HepG2 (cell line): ENCODE measurements around the gene TMC4. TPM values are rescaled to one million over a fixed set of nuclear protein-coding genes. Genes with fewer than 3 reads are reported as not detected.

Experiments
- ATAC-seq: fragments of 200-7000 bp; cut with Tn5 transposase; 3 replicates; pipeline ENCODE4 v1.9.1; 2020; ENCODE audit warnings: mild to moderate bottlenecking, moderate library complexity
- BruUV-seq: library from RNA; stranded (reverse); fragments of 400-500 nt; replicated peaks from 2 replicates; lab custom pipeline; 2021; lab: Mats Ljungman, UMichigan
- CTCF ChIA-PET: fragments of 300-600 bp; formaldehyde crosslinking; extraction: SDS; loops from one replicate; lab custom pipeline; 2021; ENCODE audit warnings: low total read pairs, inconsistent platforms, low intra/inter-chr PET ratio; lab: Yijun Ruan, JAX
- POLR2A ChIA-PET: fragments of 350-600 bp; sonication (Branson Sonifier 250); formaldehyde crosslinking; loops from one replicate; lab custom pipeline; 2020; ENCODE audit warnings: antibody characterized with exemption, inconsistent platforms; lab: Yijun Ruan, JAX
- DNase-seq: peaks from one replicate; pipeline ENCODE4 v3.0.0-alpha.2; 2015; ENCODE audit warnings: low spot score
- FAIRE-seq: peaks from 3 replicates; lab custom pipeline; 2011; peaks lifted over from hg19 to GRCh38; lab: Jason Lieb, UNC
- H2AFZ ChIP-seq: one replicate; pipeline ENCODE4 v1.6.1; 2011; ENCODE audit warnings: low read length, inconsistent platforms
- H3K27ac ChIP-seq: fragments of 300-600 bp; 3 replicates; pipeline ENCODE4 v1.8.0; 2011; ENCODE audit warnings: mixed run types, mild to moderate bottlenecking, mixed read lengths, low read length, inconsistent platforms; ENCODE audit not compliant: insufficient read depth; ENCODE audit errors: extremely low read length
- H3K27me3 ChIP-seq, 2 experiments: fragments of 200-600 bp in 1 of 2; 2 replicates in 1 of 2; 3 replicates in 1 of 2; pipeline versions ENCODE4 v1.6.0 to v1.8.0; 2011; ENCODE audit warnings: low read length in 2 of 2, mild to moderate bottlenecking in 2 of 2, moderate library complexity in 2 of 2, inconsistent platforms in 1 of 2; ENCODE audit not compliant: insufficient read depth in 2 of 2, control insufficient read depth in 1 of 2
- H3K36me3 ChIP-seq, 2 experiments: fragments of 200-600 bp in 1 of 2; replicated peaks in 1 of 2; 2 replicates in 1 of 2; 3 replicates in 1 of 2; pipeline versions ENCODE4 v1.5.1 to v1.8.0; 2011; ENCODE audit warnings: low read length in 2 of 2, inconsistent platforms in 1 of 2; ENCODE audit not compliant: insufficient read depth in 2 of 2, control insufficient read depth in 1 of 2
- H3K4me1 ChIP-seq: 2 replicates; pipeline ENCODE4 v1.5.1; 2012; ENCODE audit warnings: low read length, inconsistent platforms; ENCODE audit not compliant: insufficient read depth
- H3K4me2 ChIP-seq: 2 replicates; pipeline ENCODE4 v1.6.0; 2011; ENCODE audit warnings: low read depth, low read length, inconsistent platforms
- H3K4me3 ChIP-seq, 3 experiments: fragments of 200-600 bp in 1 of 3; sonication (generic), shearing (Covaris generic) in 1 of 3; replicated peaks in 1 of 3; 2 replicates each; pipeline ENCODE4 v1.5.1; 2011 to 2016; ENCODE audit warnings: low read length in 3 of 3, inconsistent platforms in 2 of 3, low read depth in 2 of 3, mild to moderate bottlenecking in 2 of 3, control low read depth in 1 of 3, mixed read lengths in 1 of 3; ENCODE audit not compliant: insufficient read depth in 1 of 3
- H3K79me2 ChIP-seq: one replicate; pipeline ENCODE4 v1.6.1; 2011; ENCODE audit warnings: low read length, inconsistent platforms; ENCODE audit not compliant: insufficient read depth
- H3K9ac ChIP-seq: 2 replicates; pipeline ENCODE4 v1.6.0; 2011; ENCODE audit warnings: mild to moderate bottlenecking, low read depth, low read length, inconsistent platforms; ENCODE audit not compliant: insufficient read depth
- H3K9me3 ChIP-seq: 2 replicates; pipeline ENCODE4 v1.5.1; 2012; ENCODE audit warnings: mild to moderate bottlenecking, low read length
- H4K20me1 ChIP-seq: 2 replicates; pipeline ENCODE4 v1.6.0; 2011; ENCODE audit warnings: inconsistent platforms, mild to moderate bottlenecking, low read length, moderate library complexity; ENCODE audit not compliant: insufficient read depth
- GTF2F1 ChIP-seq: fragments of 150-350 bp; IDR thresholded peaks from 2 replicates; pipeline ENCODE4 v1.6.1; 2014; ENCODE audit warnings: low read length
- KLF15 ChIP-seq: sonication (generic); formaldehyde crosslinking; IDR thresholded peaks from 2 replicates; pipeline ENCODE4 v1.8.1; 2023; ENCODE audit warnings: borderline replicate concordance, mild to moderate bottlenecking, inconsistent platforms, missing genetic modification reagents, mixed read lengths
- MBNL3 ChIP-seq: fragments of 250-450 bp; sonication (Bioruptor Pico); conservative IDR thresholded peaks from 2 replicates; pipeline ENCODE4 v1.8.0; 2022; ENCODE audit warnings: mild to moderate bottlenecking, inconsistent platforms
- RBFOX2 ChIP-seq: fragments of 200-400 bp; formaldehyde crosslinking; IDR thresholded peaks from 2 replicates; pipeline ENCODE4 v1.6.1; 2017; ENCODE audit warnings: low read depth, mild to moderate bottlenecking, low read length
- SYNCRIP ChIP-seq: fragments of 200-400 bp; formaldehyde crosslinking; IDR thresholded peaks from 2 replicates; pipeline ENCODE4 v1.6.1; 2018; ENCODE audit warnings: mild to moderate bottlenecking, low read depth, low read length; ENCODE audit not compliant: insufficient read depth
- XBP1 ChIP-seq: sonication (generic); formaldehyde crosslinking; IDR thresholded peaks from 2 replicates; pipeline ENCODE4 v1.5.0; 2020; ENCODE audit warnings: missing genetic modification reagents
- ZNF589 ChIP-seq: sonication (generic); formaldehyde crosslinking; conservative IDR thresholded peaks from 2 replicates; pipeline ENCODE4 v1.8.0; 2022; ENCODE audit warnings: mild to moderate bottlenecking, moderate library complexity, missing genetic modification reagents
- WGBS: methylation state at CpG from one replicate; pipeline ENCODE4 v1.1.6; 2017; ENCODE audit warnings: low lambda C conversion rate; 5-methylcytosine and 5-hydroxymethylcytosine counted together
- in situ Hi-C: cut with HindIII; loops from 2 replicates; pipeline ENCODE4 v1.10.0; 2017; ENCODE audit warnings: low pct_unique_long_range_greater_than_20kb; ENCODE audit not compliant: extremely low pct_ligation_motif_present
- intact Hi-C: fragments of 100-400 bp; cut with micrococcal nuclease; formaldehyde crosslinking; loops from one replicate; pipeline ENCODE4 v1.10.0; 2022; ENCODE audit not compliant: unreplicated experiment
- polyA plus RNA-seq, 8 experiments: library from polyadenylated mRNA; depleted of rRNA in 3 of 8; stranded (reverse) in 7 of 8; unstranded in 1 of 8; fragments of >200 nt; fragmentation: Illumina TruSeq in 4 of 8; extraction: Trizol in 4 of 8; gene quantifications; 2 replicates each; pipeline versions ENCODE4 v1.2.1 to v1.2.3, GENCODE V29; 2011 to 2016; ENCODE audit warnings: low read depth in 4 of 8, missing spikeins in 1 of 8, mixed read lengths in 1 of 8; ENCODE audit not compliant: insufficient read depth in 1 of 8
- total RNA-seq, 5 experiments: library from RNA; depleted of rRNA; stranded (reverse); fragments of >200 nt; fragmentation: Illumina TruSeq; extraction: Trizol; gene quantifications; 2 replicates each; pipeline ENCODE4 v1.2.3, GENCODE V29; 2016; ENCODE audit warnings: low read depth in 1 of 5
- TF ChIP-seq, protein P1 (sequence below): fragments of 450-650 bp; IDR thresholded peaks from 2 replicates; pipeline ENCODE4 v1.6.1; 2017; ENCODE audit warnings: mild to moderate bottlenecking
- TF ChIP-seq, protein P2 (sequence below): sonication (generic); formaldehyde crosslinking; IDR thresholded peaks from 2 replicates; pipeline ENCODE4 v1.4.0; 2020; ENCODE audit warnings: missing genetic modification reagents

The TMC4 gene
- total and polyA plus RNA-seq, 2 of the 13 experiments (the other 11 are each of a cell fraction or from before 2014, with no cell fraction given): 0.13 to 0.24 TPM

DNA sequence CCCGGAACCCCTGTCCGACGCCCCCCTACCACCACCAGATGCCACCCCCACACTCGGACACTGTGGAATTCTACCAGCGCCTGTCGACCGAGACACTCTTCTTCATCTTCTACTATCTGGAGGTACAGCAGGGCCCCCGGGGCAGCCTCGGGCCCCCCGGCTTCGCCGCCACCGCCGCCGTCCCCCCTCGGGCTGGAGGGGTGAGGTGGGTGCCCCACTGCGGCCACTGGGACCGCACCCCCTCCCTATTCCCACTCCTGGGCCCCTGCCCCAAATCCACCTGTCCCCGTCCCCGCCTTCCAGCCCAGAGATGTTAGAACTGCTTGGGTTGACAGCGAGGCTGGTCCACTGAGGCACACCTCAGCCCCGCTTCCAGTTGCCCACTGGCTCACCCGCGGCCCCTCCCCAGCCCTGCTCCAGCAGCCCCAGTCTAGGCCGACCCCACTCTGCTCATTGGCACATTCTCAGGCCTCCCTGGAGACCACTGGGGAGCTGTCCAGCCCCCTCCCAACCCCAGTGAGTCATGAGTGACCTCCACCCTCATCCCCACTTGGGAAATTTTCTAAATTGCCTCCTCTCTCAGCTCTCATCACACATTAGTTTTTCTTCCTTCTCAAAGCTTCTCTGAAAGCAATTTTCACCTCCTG, 20.0 kb downstream of the TMC4 start:
- no peak overlapping the region for H3K9ac ChIP-seq
- ChIA-PET POLR2A (no interaction called here), CTCF (no interaction called here)
- DNase-seq: no peak
- no peak overlapping the region for H3K27ac ChIP-seq
- peaks cover under 1% of the 10 kb centered on the region; the same call in 1 of the 2 replicates for H3K4me1 ChIP-seq
- 99% methylated on average over 25 of the region's 25 CpGs for WGBS
- ATAC-seq: no peak
- H3K4me2 ChIP-seq: no peak overlapping the region
- TF ChIP-seq, protein P1, sequence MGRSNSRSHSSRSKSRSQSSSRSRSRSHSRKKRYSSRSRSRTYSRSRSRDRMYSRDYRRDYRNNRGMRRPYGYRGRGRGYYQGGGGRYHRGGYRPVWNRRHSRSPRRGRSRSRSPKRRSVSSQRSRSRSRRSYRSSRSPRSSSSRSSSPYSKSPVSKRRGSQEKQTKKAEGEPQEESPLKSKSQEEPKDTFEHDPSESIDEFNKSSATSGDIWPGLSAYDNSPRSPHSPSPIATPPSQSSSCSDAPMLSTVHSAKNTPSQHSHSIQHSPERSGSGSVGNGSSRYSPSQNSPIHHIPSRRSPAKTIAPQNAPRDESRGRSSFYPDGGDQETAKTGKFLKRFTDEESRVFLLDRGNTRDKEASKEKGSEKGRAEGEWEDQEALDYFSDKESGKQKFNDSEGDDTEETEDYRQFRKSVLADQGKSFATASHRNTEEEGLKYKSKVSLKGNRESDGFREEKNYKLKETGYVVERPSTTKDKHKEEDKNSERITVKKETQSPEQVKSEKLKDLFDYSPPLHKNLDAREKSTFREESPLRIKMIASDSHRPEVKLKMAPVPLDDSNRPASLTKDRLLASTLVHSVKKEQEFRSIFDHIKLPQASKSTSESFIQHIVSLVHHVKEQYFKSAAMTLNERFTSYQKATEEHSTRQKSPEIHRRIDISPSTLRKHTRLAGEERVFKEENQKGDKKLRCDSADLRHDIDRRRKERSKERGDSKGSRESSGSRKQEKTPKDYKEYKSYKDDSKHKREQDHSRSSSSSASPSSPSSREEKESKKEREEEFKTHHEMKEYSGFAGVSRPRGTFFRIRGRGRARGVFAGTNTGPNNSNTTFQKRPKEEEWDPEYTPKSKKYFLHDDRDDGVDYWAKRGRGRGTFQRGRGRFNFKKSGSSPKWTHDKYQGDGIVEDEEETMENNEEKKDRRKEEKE: no peak
- no peak for TF ChIP-seq KLF15 (CRISPR knock-in tag)
- TF ChIP-seq, protein P2, sequence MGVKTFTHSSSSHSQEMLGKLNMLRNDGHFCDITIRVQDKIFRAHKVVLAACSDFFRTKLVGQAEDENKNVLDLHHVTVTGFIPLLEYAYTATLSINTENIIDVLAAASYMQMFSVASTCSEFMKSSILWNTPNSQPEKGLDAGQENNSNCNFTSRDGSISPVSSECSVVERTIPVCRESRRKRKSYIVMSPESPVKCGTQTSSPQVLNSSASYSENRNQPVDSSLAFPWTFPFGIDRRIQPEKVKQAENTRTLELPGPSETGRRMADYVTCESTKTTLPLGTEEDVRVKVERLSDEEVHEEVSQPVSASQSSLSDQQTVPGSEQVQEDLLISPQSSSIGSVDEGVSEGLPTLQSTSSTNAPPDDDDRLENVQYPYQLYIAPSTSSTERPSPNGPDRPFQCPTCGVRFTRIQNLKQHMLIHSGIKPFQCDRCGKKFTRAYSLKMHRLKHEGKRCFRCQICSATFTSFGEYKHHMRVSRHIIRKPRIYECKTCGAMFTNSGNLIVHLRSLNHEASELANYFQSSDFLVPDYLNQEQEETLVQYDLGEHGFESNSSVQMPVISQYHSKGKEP: no peak
- no peak for TF ChIP-seq ZNF589 (CRISPR knock-in tag)
- TF ChIP-seq GTF2F1: no peak
- no peak for TF ChIP-seq XBP1 (CRISPR knock-in tag)
- TF ChIP-seq MBNL3 (CRISPR knock-in tag): no peak
- TF ChIP-seq SYNCRIP: no peak
- peak; percentile 59; the same call in 1 of the 2 replicates for TF ChIP-seq RBFOX2
- H3K36me3 ChIP-seq: peaks cover 35 to 90% of the 10 kb centered on the region in 2 experiments
- H3K79me2 ChIP-seq: no peaks in the 10 kb centered on the region
- H3K4me3 ChIP-seq: no peak overlapping the region
- 0 out of 2 replicates have a peak, but pooled peaks cover 3% of the 10 kb centered on the region for H4K20me1 ChIP-seq
- no peak for FAIRE-seq
- in situ Hi-C loops: no loop called here
- no peaks in the 10 kb centered on the region for H3K9me3 ChIP-seq
- BruUV-seq: no TSS peak
- intact Hi-C loops: no loop called here
- no peaks in the 10 kb centered on the region for H3K27me3 ChIP-seq
- H2AFZ ChIP-seq: no peak overlapping the region
